IMR-90 (cell line): ENCODE measurements around the gene ADAMTS6. TPM values are rescaled to one million over a fixed set of nuclear protein-coding genes. Genes with fewer than 3 reads are reported as not detected.

Experiments
- ATAC-seq: fragments of 200-7000 bp; cut with Tn5 transposase; 2 replicates; pipeline ENCODE4 v1.9.1; 2020; ENCODE audit warnings: low read depth, mild to moderate bottlenecking, moderate library complexity
- BruUV-seq: library from RNA; stranded (reverse); fragments of 400-500 nt; replicated peaks from 2 replicates; lab custom pipeline; 2021; lab: Mats Ljungman, UMichigan
- CTCF ChIA-PET: fragments of 300-600 bp; formaldehyde crosslinking; extraction: SDS; loops from one replicate; lab custom pipeline; 2021; ENCODE audit warnings: antibody characterized with exemption; lab: Yijun Ruan, JAX
- POLR2A ChIA-PET: fragments of 300-600 bp; sonication (Branson Sonifier 250); formaldehyde crosslinking; loops from one replicate; lab custom pipeline; 2022; ENCODE audit warnings: antibody characterized with exemption; ENCODE audit not compliant: unreplicated experiment; lab: Charles Lee
- DNase-seq: peaks from one replicate; pipeline ENCODE4 v3.0.0; 2013
- H2AFZ ChIP-seq: replicated peaks from 2 replicates; pipeline ENCODE3; 2013; ENCODE audit warnings: low read length, mild to moderate bottlenecking; ENCODE audit not compliant: poor library complexity
- H2AK5ac ChIP-seq: 2 replicates; pipeline ENCODE4 v1.6.1; 2013; ENCODE audit warnings: low read depth, low read length, inconsistent platforms
- H2AK9ac ChIP-seq: replicated peaks from 2 replicates; pipeline ENCODE3; 2013; ENCODE audit warnings: mild to moderate bottlenecking, low read depth, low read length, moderate library complexity; ENCODE audit not compliant: poor library complexity
- H2BK120ac ChIP-seq: 2 replicates; pipeline ENCODE4 v1.6.1; 2013; ENCODE audit warnings: low read depth, low read length, inconsistent platforms
- H2BK15ac ChIP-seq: 3 replicates; pipeline ENCODE4 v1.6.1; 2013; ENCODE audit warnings: low read depth, low read length, inconsistent platforms
- H2BK20ac ChIP-seq: 2 replicates; pipeline ENCODE4 v1.6.1; 2013; ENCODE audit warnings: low read depth, mild to moderate bottlenecking, inconsistent platforms, low read length, moderate library complexity
- H2BK5ac ChIP-seq: 2 replicates; pipeline ENCODE4 v1.6.1; 2013; ENCODE audit warnings: mild to moderate bottlenecking, low read depth, low read length, inconsistent platforms; ENCODE audit not compliant: poor library complexity, severe bottlenecking
- H3K14ac ChIP-seq: replicated peaks from 2 replicates; pipeline ENCODE4 v1.6.1; 2013; ENCODE audit warnings: low read depth, low read length, inconsistent platforms
- H3K18ac ChIP-seq: 2 replicates; pipeline ENCODE4 v1.6.1; 2013; ENCODE audit warnings: low read depth, low read length, control low read depth
- H3K23ac ChIP-seq: 2 replicates; pipeline ENCODE4 v1.6.1; 2013; ENCODE audit warnings: low read depth, low read length, inconsistent platforms
- H3K27ac ChIP-seq: 2 replicates; pipeline ENCODE4 v1.5.1; 2013; ENCODE audit warnings: mild to moderate bottlenecking, control low read depth, low read length; ENCODE audit not compliant: insufficient read depth
- H3K27me3 ChIP-seq: 2 replicates; pipeline ENCODE4 v1.6.1; 2013; ENCODE audit warnings: low read length; ENCODE audit not compliant: control insufficient read depth, insufficient read depth
- H3K36me3 ChIP-seq: 2 replicates; pipeline ENCODE4 v1.6.1; 2013; ENCODE audit warnings: low read length, mixed read lengths; ENCODE audit not compliant: control insufficient read depth, insufficient read depth
- H3K4ac ChIP-seq: 2 replicates; pipeline ENCODE4 v1.6.1; 2013; ENCODE audit warnings: low read depth, low read length, inconsistent platforms
- H3K4me1 ChIP-seq: 2 replicates; pipeline ENCODE4 v1.6.1; 2013; ENCODE audit warnings: low read length, mixed read lengths; ENCODE audit not compliant: control insufficient read depth, insufficient read depth
- H3K4me2 ChIP-seq: 2 replicates; pipeline ENCODE4 v1.6.1; 2013; ENCODE audit warnings: low read depth, mild to moderate bottlenecking, control low read depth, low read length, moderate library complexity
- H3K4me3 ChIP-seq: 2 replicates; pipeline ENCODE4 v1.5.1; 2013; ENCODE audit warnings: low read depth, mild to moderate bottlenecking, control low read depth, low read length, moderate library complexity; ENCODE audit not compliant: insufficient read depth
- H3K56ac ChIP-seq: 2 replicates; pipeline ENCODE4 v1.6.1; 2013; ENCODE audit warnings: low read length, inconsistent platforms; ENCODE audit not compliant: insufficient read depth; ENCODE audit errors: extremely low read depth
- H3K79me1 ChIP-seq, 2 experiments: 2 replicates each; pipeline ENCODE4 v1.6.1; 2013; ENCODE audit warnings: low read length in 2 of 2, inconsistent platforms in 1 of 2, low read depth in 1 of 2
- H3K9ac ChIP-seq: 2 replicates; pipeline ENCODE4 v1.6.1; 2013; ENCODE audit warnings: low read depth, low read length, control low read depth
- H3K9me1 ChIP-seq: 2 replicates; pipeline ENCODE4 v1.6.1; 2013; ENCODE audit warnings: low read length, inconsistent platforms; ENCODE audit not compliant: insufficient read depth
- H3K9me3 ChIP-seq: 2 replicates; pipeline ENCODE4 v1.6.1; 2013; ENCODE audit warnings: low read length; ENCODE audit not compliant: control insufficient read depth, insufficient read depth
- H4K20me1 ChIP-seq: 2 replicates; pipeline ENCODE4 v1.6.1; 2013; ENCODE audit warnings: low read length, inconsistent platforms; ENCODE audit not compliant: insufficient read depth
- H4K5ac ChIP-seq: 2 replicates; pipeline ENCODE4 v1.6.1; 2013; ENCODE audit warnings: mild to moderate bottlenecking, low read depth, low read length, control low read depth
- H4K8ac ChIP-seq, 2 experiments: 2 replicates each; pipeline ENCODE4 v1.6.1; 2013; ENCODE audit warnings: low read depth in 2 of 2, low read length in 2 of 2, control low read depth in 1 of 2, inconsistent platforms in 1 of 2
- H4K91ac ChIP-seq: 2 replicates; pipeline ENCODE4 v1.6.1; 2013; ENCODE audit warnings: low read depth, low read length, inconsistent platforms; ENCODE audit not compliant: insufficient read depth
- BHLHE40 ChIP-seq: fragments of 150-350 bp; IDR thresholded peaks from 2 replicates; pipeline ENCODE4 v1.6.1; 2016; ENCODE audit warnings: mild to moderate bottlenecking, low read depth, low read length
- CHD1 ChIP-seq: IDR thresholded peaks from 2 replicates; pipeline ENCODE4 v1.6.1; 2012; ENCODE audit warnings: low read depth, low read length, improper control_type of control experiment
- MAFK ChIP-seq: IDR thresholded peaks from 2 replicates; pipeline ENCODE4 v1.6.1; 2012; ENCODE audit warnings: low read depth, low read length, improper control_type of control experiment
- NFE2L2 ChIP-seq: fragments of 150-350 bp; IDR thresholded peaks from 2 replicates; pipeline ENCODE4 v1.6.1; 2016; ENCODE audit warnings: low read depth, mild to moderate bottlenecking, low read length
- RFX5 ChIP-seq: IDR thresholded peaks from 2 replicates; pipeline ENCODE4 v1.8.0; 2012; ENCODE audit warnings: low read depth, mild to moderate bottlenecking, low read length, moderate library complexity
- SMC3 ChIP-seq: fragments of 150-350 bp; IDR thresholded peaks from 2 replicates; pipeline ENCODE4 v1.6.1; 2016; ENCODE audit warnings: low read depth, mild to moderate bottlenecking, antibody characterized with exemption, low read length, moderate library complexity
- WGBS, 2 experiments: methylation state at CpG; one replicate each; pipeline versions ENCODE4 v1.1.5 to v1.1.7; 2013; ENCODE audit warnings: missing lambda C conversion rate in 2 of 2; ENCODE audit not compliant: insufficient read length in 1 of 2; ENCODE audit errors: extremely low coverage in 2 of 2; 5-methylcytosine and 5-hydroxymethylcytosine counted together
- dilution Hi-C: fragments of 300-500 bp; cut with HindIII; formaldehyde crosslinking; loops from one replicate; pipeline ENCODE4 v1.14.3; 2018; ENCODE audit warnings: low sequenced_read_pairs; ENCODE audit not compliant: unreplicated experiment
- in situ Hi-C: fragments of 300-500 bp; cut with MboI; formaldehyde crosslinking; loops from 3 replicates; pipeline ENCODE4 v1.14.3; 2019; ENCODE audit warnings: low sequenced_read_pairs, inconsistent platforms, mixed read lengths
- intact Hi-C: fragments of 100-400 bp; cut with micrococcal nuclease; formaldehyde crosslinking; loops from 2 replicates; pipeline ENCODE4 v1.10.0; 2022
- polyA plus RNA-seq, 3 experiments: library from polyadenylated mRNA; depleted of rRNA; stranded (reverse); fragments of >200 nt; gene quantifications; 2 replicates each; pipeline ENCODE4 v1.2.3, GENCODE V29; 2012; ENCODE audit warnings: low replicate concordance in 1 of 3
- total RNA-seq: library from RNA; depleted of rRNA; stranded (reverse); fragments of >200 nt; gene quantifications from 2 replicates; pipeline ENCODE4 v1.2.3, GENCODE V29; 2012
- TF ChIP-seq, protein P1 (sequence below): conservative IDR thresholded peaks from 2 replicates; pipeline ENCODE4 v1.5.1; 2012; ENCODE audit warnings: mild to moderate bottlenecking, low read depth, low read length, improper control_type of control experiment

The ADAMTS6 gene
- total and polyA plus RNA-seq, 2 of the 4 experiments (the other 2 are of a cell fraction): 23.9 to 173 TPM

DNA sequence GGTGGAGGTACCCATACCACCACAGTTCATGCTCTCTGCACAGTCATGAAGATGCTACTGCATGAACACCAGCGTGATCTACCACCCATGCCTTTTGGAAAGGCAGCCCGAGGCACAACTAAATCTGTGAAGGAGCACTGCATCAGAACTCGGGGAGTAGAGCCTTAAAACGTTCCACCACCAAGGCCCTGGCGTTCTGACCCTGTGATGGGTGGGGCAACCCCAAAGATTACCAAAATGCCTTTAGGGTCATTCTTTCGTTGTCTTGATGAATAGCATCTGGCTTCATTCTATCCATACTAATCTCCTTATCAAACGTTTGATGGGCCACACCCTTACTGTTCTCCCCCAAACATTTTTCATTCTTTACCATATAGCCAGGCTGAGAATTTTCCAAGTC, 97.9 kb downstream of the ADAMTS6 start:
- Histone ChIP-seq H3K4ac (no peak overlapping the region), H3K9me3 (no peaks in the 10 kb centered on the region), H3K79me1 (peaks cover 21 to 30% of the 10 kb centered on the region in 2 experiments; a peak in 3 of 4 replicates), H3K9me1 (0 out of 2 replicates have a peak, but pooled peaks cover 5% of the 10 kb centered on the region), H2AK9ac (no peak overlapping the region), H3K4me1 (no peaks in the 10 kb centered on the region), H4K91ac (no peak overlapping the region), H3K56ac (no peak overlapping the region), H4K5ac (no peak overlapping the region), H3K27ac (no peak overlapping the region), H3K4me2 (no peak overlapping the region), H2BK20ac (no peak overlapping the region), H3K4me3 (no peak overlapping the region), H2BK120ac (no peak overlapping the region), H3K14ac (no peak overlapping the region), H2BK15ac (no peak overlapping the region), H2AFZ (no peak overlapping the region), H3K23ac (no peak overlapping the region), H2BK5ac (no peak overlapping the region), H3K27me3 (no peaks in the 10 kb centered on the region), H3K18ac (no peak overlapping the region), H3K9ac (no peak overlapping the region), H3K36me3 (peaks cover 3% of the 10 kb centered on the region; the same call in 1 of the 2 replicates), H4K8ac (no peak overlapping the region), H2AK5ac (no peak overlapping the region), H4K20me1 (no peaks in the 10 kb centered on the region)
- intact Hi-C loops (no loop called here), in situ Hi-C loops (no loop called here), dilution Hi-C loops (no loop called here)
- DNase-seq (no peak), ATAC-seq (no peak)
- ChIA-PET POLR2A (no interaction called here), CTCF (no interaction called here)
- WGBS, 2 experiments: 92% methylated on average over 2 of the region's 7 CpGs; no CpG with 5 or more reads in 1 of the 2 experiments
- no TSS peak for BruUV-seq
- TF ChIP-seq RFX5 (no peak), BHLHE40 (no peak), NFE2L2 (no peak), SMC3 (no peak), MAFK (no peak), CHD1 (no peak)
- TF ChIP-seq, protein P1, sequence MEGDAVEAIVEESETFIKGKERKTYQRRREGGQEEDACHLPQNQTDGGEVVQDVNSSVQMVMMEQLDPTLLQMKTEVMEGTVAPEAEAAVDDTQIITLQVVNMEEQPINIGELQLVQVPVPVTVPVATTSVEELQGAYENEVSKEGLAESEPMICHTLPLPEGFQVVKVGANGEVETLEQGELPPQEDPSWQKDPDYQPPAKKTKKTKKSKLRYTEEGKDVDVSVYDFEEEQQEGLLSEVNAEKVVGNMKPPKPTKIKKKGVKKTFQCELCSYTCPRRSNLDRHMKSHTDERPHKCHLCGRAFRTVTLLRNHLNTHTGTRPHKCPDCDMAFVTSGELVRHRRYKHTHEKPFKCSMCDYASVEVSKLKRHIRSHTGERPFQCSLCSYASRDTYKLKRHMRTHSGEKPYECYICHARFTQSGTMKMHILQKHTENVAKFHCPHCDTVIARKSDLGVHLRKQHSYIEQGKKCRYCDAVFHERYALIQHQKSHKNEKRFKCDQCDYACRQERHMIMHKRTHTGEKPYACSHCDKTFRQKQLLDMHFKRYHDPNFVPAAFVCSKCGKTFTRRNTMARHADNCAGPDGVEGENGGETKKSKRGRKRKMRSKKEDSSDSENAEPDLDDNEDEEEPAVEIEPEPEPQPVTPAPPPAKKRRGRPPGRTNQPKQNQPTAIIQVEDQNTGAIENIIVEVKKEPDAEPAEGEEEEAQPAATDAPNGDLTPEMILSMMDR: no peak
